ENCODE results near the gene LTBP1.

Gene LTBP1

GRCh38 chr2:33392366-33392765 lies 445.6 kb downstream of the LTBP1 start:
- in situ Hi-C loops (cut with MboI; ENCODE audit: low sequenced_read_pairs), result loop anchor here (25.0 kb wide), 1 partner anchor 630 kb away; no protein-coding TSS in a partner anchor

- in situ Hi-C loops (cut with MboI; ENCODE audit: low sequenced_read_pairs), result loop anchor here (25.0 kb wide), 1 partner anchor 633 kb away; no protein-coding TSS in a partner anchor
These were observed 448.3 kb downstream of the LTBP1 start for GRCh38 chr2:33395034-33395433.

- in situ Hi-C loops (cut with MboI; ENCODE audit: low sequenced_read_pairs), result loop anchor here (25.0 kb wide), 1 partner anchor 633 kb away; no protein-coding TSS in a partner anchor
These were observed 449.0 kb downstream of the LTBP1 start for GRCh38 chr2:33395655-33396249.

GRCh38 chr2:33404321-33404720 lies 457.6 kb downstream of the LTBP1 start:
- in situ Hi-C loops (cut with MboI; ENCODE audit: low sequenced_read_pairs), result no loop called here

GRCh38 chr2:33406622-33407021 lies 459.9 kb downstream of the LTBP1 start:
- in situ Hi-C loops (cut with MboI; ENCODE audit: low sequenced_read_pairs), result no loop called here

- in situ Hi-C loops (cut with MboI; ENCODE audit: low sequenced_read_pairs), result no loop called here
These were observed 461.4 kb downstream of the LTBP1 start for GRCh38 chr2:33408109-33408508.

- in situ Hi-C loops (cut with MboI; ENCODE audit: low sequenced_read_pairs), result no loop called here
These were observed 462.7 kb downstream of the LTBP1 start for GRCh38 chr2:33409417-33409955.

GRCh38 chr2:33411765-33412164 lies 465.0 kb downstream of the LTBP1 start:
- in situ Hi-C loops (cut with MboI; ENCODE audit: low sequenced_read_pairs), result no loop called here

- in situ Hi-C loops (cut with MboI; ENCODE audit: low sequenced_read_pairs), result no loop called here
These were observed 466.2 kb downstream of the LTBP1 start for GRCh38 chr2:33412920-33413319.

GRCh38 chr2:33419581-33420200 lies 472.9 kb downstream of the LTBP1 start:
- in situ Hi-C loops (cut with MboI; ENCODE audit: low sequenced_read_pairs), result no loop called here

- in situ Hi-C loops (cut with MboI; ENCODE audit: low sequenced_read_pairs), result no loop called here
These were observed 474.0 kb downstream of the LTBP1 start for GRCh38 chr2:33420726-33421125.

GRCh38 chr2:33421820-33422219 lies 475.1 kb downstream of the LTBP1 start:
- in situ Hi-C loops (cut with MboI; ENCODE audit: low sequenced_read_pairs), result no loop called here

GRCh38 chr2:33425161-33425560 lies 478.4 kb downstream of the LTBP1 start:
- in situ Hi-C loops (cut with MboI; ENCODE audit: low sequenced_read_pairs), result no loop called here

- in situ Hi-C loops (cut with MboI; ENCODE audit: low sequenced_read_pairs), result no loop called here
These were observed 478.9 kb downstream of the LTBP1 start for GRCh38 chr2:33425586-33426031.

GRCh38 chr2:33426666-33427231 lies 480.0 kb downstream of the LTBP1 start:
- in situ Hi-C loops (cut with MboI; ENCODE audit: low sequenced_read_pairs), result no loop called here

- in situ Hi-C loops (cut with MboI; ENCODE audit: low sequenced_read_pairs), result no loop called here
These were observed 483.3 kb downstream of the LTBP1 start for GRCh38 chr2:33430077-33430476.

GRCh38 chr2:33430856-33431255 lies 484.1 kb downstream of the LTBP1 start:
- in situ Hi-C loops (cut with MboI; ENCODE audit: low sequenced_read_pairs), result no loop called here

GRCh38 chr2:33432871-33433270 lies 486.1 kb downstream of the LTBP1 start:
- in situ Hi-C loops (cut with MboI; ENCODE audit: low sequenced_read_pairs), result no loop called here

GRCh38 chr2:33433279-33434235 lies 486.8 kb downstream of the LTBP1 start:
- in situ Hi-C loops (cut with MboI; ENCODE audit: low sequenced_read_pairs), result no loop called here

GRCh38 chr2:33435518-33435917 lies 488.8 kb downstream of the LTBP1 start:
- in situ Hi-C loops (cut with MboI; ENCODE audit: low sequenced_read_pairs), result no loop called here

GRCh38 chr2:33436083-33436482 lies 489.3 kb downstream of the LTBP1 start:
- in situ Hi-C loops (cut with MboI; ENCODE audit: low sequenced_read_pairs), result no loop called here
